GM12878 (cell line): ENCODE data around the gene TARBP2. TPM values are rescaled to one million over a fixed set of nuclear protein-coding genes. Genes with fewer than 3 reads are reported as not detected.
A peak's percentile ranks its signal among the peaks of the same experiment; 100 is the strongest.

Source experiments
- ATAC-seq: fragments of 200-7000 bp; cut with Tn5 transposase; 3 replicates; pipeline ENCODE4 v1.9.1; 2020; ENCODE audit warnings: mild to moderate bottlenecking, moderate library complexity
- BruUV-seq: library from RNA; stranded (reverse); fragments of 400-500 nt; replicated peaks from 2 replicates; lab custom pipeline; 2021; lab: Mats Ljungman, UMichigan
- CTCF ChIA-PET: fragments of 300-600 bp; sonication (Branson Sonifier 250); formaldehyde crosslinking; extraction: SDS; loops from one replicate; lab custom pipeline; 2021; ENCODE audit warnings: inconsistent platforms; lab: Yijun Ruan, JAX
- POLR2A ChIA-PET: fragments of 350-600 bp; formaldehyde crosslinking; extraction: SDS; loops from one replicate; lab custom pipeline; 2021; ENCODE audit warnings: inconsistent platforms; lab: Charles Lee
- RAD21 ChIA-PET: fragments of 300-600 bp; sonication (Branson Sonifier 250); formaldehyde crosslinking; loops from one replicate; lab custom pipeline; 2023; ENCODE audit warnings: antibody characterized with exemption; ENCODE audit not compliant: unreplicated experiment; lab: Charles Lee
- SMC1A ChIA-PET: fragments of 300-600 bp; sonication (Branson Sonifier 250); formaldehyde crosslinking; loops from one replicate; lab custom pipeline; 2023; ENCODE audit not compliant: unreplicated experiment, uncharacterized antibody; lab: Charles Lee
- DNase-seq: peaks from one replicate; pipeline ENCODE4 v3.0.0-alpha.2; 2011; ENCODE audit warnings: low read depth, low spot score
- FAIRE-seq: peaks from 3 replicates; lab custom pipeline; 2011; peaks lifted over from hg19 to GRCh38; lab: Jason Lieb, UNC
- H2AFZ ChIP-seq: 2 replicates; pipeline ENCODE4 v1.6.0; 2011; ENCODE audit warnings: low read depth, low read length, control low read depth; ENCODE audit not compliant: control insufficient read depth
- H3K27ac ChIP-seq: 2 replicates; pipeline ENCODE4 v1.5.1; 2011; ENCODE audit warnings: control low read depth; ENCODE audit not compliant: control insufficient read depth, insufficient read depth
- H3K27me3 ChIP-seq, 2 experiments: replicated peaks in 1 of 2; 2 replicates each; pipeline versions ENCODE4 v1.6.0 to v1.6.1; 2011; ENCODE audit warnings: low read length in 1 of 2; ENCODE audit not compliant: control insufficient read depth in 2 of 2, insufficient read depth in 2 of 2
- H3K36me3 ChIP-seq, 2 experiments: 2 replicates each; pipeline ENCODE4 v1.5.1; 2011; ENCODE audit warnings: low read length in 1 of 2; ENCODE audit not compliant: control insufficient read depth in 2 of 2, insufficient read depth in 2 of 2
- H3K4me1 ChIP-seq: 2 replicates; pipeline ENCODE4 v1.6.1; 2011; ENCODE audit warnings: mild to moderate bottlenecking, low read length, moderate library complexity, mixed read lengths; ENCODE audit not compliant: control insufficient read depth, insufficient read depth
- H3K4me2 ChIP-seq: 2 replicates; pipeline ENCODE4 v1.6.0; 2011; ENCODE audit warnings: control low read depth; ENCODE audit not compliant: control insufficient read depth, insufficient read depth
- H3K4me3 ChIP-seq: fragments of 200-600 bp; sonication (generic); 2 replicates; pipeline ENCODE4 v1.5.1; 2016
- H3K79me2 ChIP-seq: 2 replicates; pipeline ENCODE4 v1.6.0; 2011; ENCODE audit warnings: low read length; ENCODE audit not compliant: control insufficient read depth, insufficient read depth
- H3K9ac ChIP-seq: 2 replicates; pipeline ENCODE4 v1.8.0; 2011; ENCODE audit warnings: low read length, control low read depth, mixed read lengths; ENCODE audit not compliant: control insufficient read depth, insufficient read depth
- H3K9me3 ChIP-seq: replicated peaks from 3 replicates; pipeline ENCODE4 v1.5.1; 2011; ENCODE audit warnings: mild to moderate bottlenecking, low read length; ENCODE audit not compliant: control insufficient read depth, insufficient read depth
- H4K20me1 ChIP-seq: 2 replicates; pipeline ENCODE4 v1.6.0; 2011; ENCODE audit not compliant: control insufficient read depth, insufficient read depth
- CBFB ChIP-seq: IDR thresholded peaks from 2 replicates; pipeline ENCODE4 v1.6.1; 2016; ENCODE audit warnings: antibody characterized with exemption, low read depth
- FOS ChIP-seq: IDR thresholded peaks from 3 replicates; pipeline ENCODE4 v1.6.1; 2011; ENCODE audit warnings: borderline replicate concordance; ENCODE audit not compliant: insufficient read length; ENCODE audit errors: extremely low read depth
- GATAD2B ChIP-seq: fragments of 450-650 bp; conservative IDR thresholded peaks from 2 replicates; pipeline ENCODE4 v1.6.1; 2017; ENCODE audit warnings: low read depth, mild to moderate bottlenecking, moderate library complexity
- HCFC1 ChIP-seq: fragments of 150-350 bp; IDR thresholded peaks from 2 replicates; pipeline ENCODE4 v1.6.1; 2014; ENCODE audit warnings: low read length
- HDGF ChIP-seq: fragments of 450-650 bp; IDR thresholded peaks from 2 replicates; pipeline ENCODE4 v1.6.1; 2016; ENCODE audit warnings: antibody characterized with exemption
- IRF4 ChIP-seq: IDR thresholded peaks from 2 replicates; pipeline ENCODE4 v1.6.1; 2011; ENCODE audit warnings: low read depth, low read length
- MLLT1 ChIP-seq: fragments of 450-650 bp; IDR thresholded peaks from 2 replicates; pipeline ENCODE4 v1.6.1; 2016; ENCODE audit warnings: mild to moderate bottlenecking
- NFIC ChIP-seq: IDR thresholded peaks from 2 replicates; pipeline ENCODE4 v1.6.1; 2012; ENCODE audit warnings: low read depth, mild to moderate bottlenecking, inconsistent platforms, low read length, moderate library complexity
- NR2F1 ChIP-seq: fragments of 450-650 bp; conservative IDR thresholded peaks from 2 replicates; pipeline ENCODE4 v1.6.1; 2017; ENCODE audit warnings: mild to moderate bottlenecking
- POLR2AphosphoS2 ChIP-seq: IDR thresholded peaks from 2 replicates; pipeline ENCODE4 v1.6.1; 2011; ENCODE audit warnings: low read depth, mild to moderate bottlenecking, low read length, improper control_type of control experiment, moderate library complexity
- PRDM15 ChIP-seq: fragments of 450-650 bp; formaldehyde crosslinking; IDR thresholded peaks from 2 replicates; pipeline ENCODE4 v1.4.0; 2020; ENCODE audit warnings: mild to moderate bottlenecking, moderate library complexity
- SMAD1 ChIP-seq: fragments of 450-650 bp; IDR thresholded peaks from 2 replicates; pipeline ENCODE4 v1.6.1; 2018; ENCODE audit warnings: mild to moderate bottlenecking, low read depth; ENCODE audit not compliant: partially characterized antibody
- ZBTB11 ChIP-seq: fragments of 450-650 bp; formaldehyde crosslinking; IDR thresholded peaks from 2 replicates; pipeline ENCODE4 v1.5.0; 2022; ENCODE audit warnings: mild to moderate bottlenecking, missing genetic modification characterization
- ZNF384 ChIP-seq: IDR thresholded peaks from 2 replicates; pipeline ENCODE4 v1.6.1; 2012; ENCODE audit warnings: low read depth, mild to moderate bottlenecking, low read length, improper control_type of control experiment, borderline replicate concordance
- ZNF622 ChIP-seq: fragments of 450-650 bp; IDR thresholded peaks from 2 replicates; pipeline ENCODE4 v1.6.1; 2017; ENCODE audit warnings: mild to moderate bottlenecking, inconsistent platforms
- WGBS: methylation state at CpG from one replicate; pipeline ENCODE4 v1.1.6; 2016; ENCODE audit warnings: low lambda C conversion rate; ENCODE audit not compliant: insufficient replicate concordance, insufficient coverage; ENCODE audit errors: missing lambda C conversion rate; 5-methylcytosine and 5-hydroxymethylcytosine counted together
- in situ Hi-C: fragments of 300-500 bp; cut with MboI; formaldehyde crosslinking; loops from 9 replicates; pipeline ENCODE4 v1.14.3; 2018; ENCODE audit warnings: mixed read lengths
- intact Hi-C: fragments of 100-400 bp; cut with micrococcal nuclease; formaldehyde crosslinking; loops from one replicate; pipeline ENCODE4 v1.14.2; 2022; ENCODE audit not compliant: unreplicated experiment
- polyA plus RNA-seq, 11 experiments: library from polyadenylated mRNA; depleted of rRNA in 4 of 11; unstranded in 6 of 11; stranded (reverse) in 5 of 11; fragments of >200 nt; fragmentation: Nextera tagmentation in 4 of 11; fragmentation: Illumina TruSeq in 1 of 11; extraction: Ambion mirVana in 4 of 11; extraction: Trizol in 1 of 11; gene quantifications; 1 replicate in 1 of 11; 2 replicates in 10 of 11; pipeline versions ENCODE4 v1.2.1 to v1.2.3, GENCODE V29; 2011 to 2016; ENCODE audit warnings: inconsistent platforms in 2 of 11, missing spikeins in 2 of 11, low read depth in 1 of 11
- total RNA-seq, 4 experiments: library from RNA; depleted of rRNA in 3 of 4; stranded (reverse); fragments of >200 nt in 3 of 4; fragmentation: Illumina TruSeq in 1 of 4; extraction: Trizol in 1 of 4; gene quantifications; 2 replicates each; pipeline versions ENCODE4 v1.2.1 to v1.2.3, GENCODE V29; 2013 to 2021
- TF ChIP-seq, protein P1 (sequence below): fragments of 450-650 bp; IDR thresholded peaks from 2 replicates; pipeline ENCODE4 v1.6.1; 2016; ENCODE audit warnings: mild to moderate bottlenecking

The TARBP2 gene
- total and polyA plus RNA-seq, 10 of the 15 experiments (the other 5 are each of a cell fraction or from before 2014, with no cell fraction given): 5.5 to 60.1 (median 36.8) TPM

DNA sequence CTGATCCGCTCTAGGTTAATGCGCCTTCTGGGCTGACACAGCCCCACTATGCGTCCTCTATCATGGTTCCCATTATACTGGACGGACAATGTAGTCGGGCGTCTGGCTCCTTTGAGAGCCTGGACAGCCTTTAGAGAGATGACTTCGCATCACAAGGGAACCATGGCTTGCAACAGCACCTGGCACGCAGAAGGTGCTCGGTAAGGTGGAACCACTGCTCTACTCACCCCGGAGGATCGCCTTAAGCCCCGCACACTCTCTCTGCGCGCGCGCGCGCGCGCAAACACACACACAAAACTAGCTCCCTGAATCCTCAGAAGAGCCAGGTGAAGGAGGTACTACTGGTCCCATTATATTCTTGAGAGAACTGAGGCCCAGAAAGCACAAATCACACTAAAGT, 8.9 kb upstream of the TARBP2 start:
- ATAC-seq: no peak
- H2AFZ ChIP-seq: no peak overlapping the region
- BruUV-seq: no TSS peak
- TF ChIP-seq ZNF622: no peak
- no peak for TF ChIP-seq ZBTB11
- TF ChIP-seq FOS: no peak
- TF ChIP-seq SMAD1: no peak
- TF ChIP-seq GATAD2B: no peak
- TF ChIP-seq, protein P1, sequence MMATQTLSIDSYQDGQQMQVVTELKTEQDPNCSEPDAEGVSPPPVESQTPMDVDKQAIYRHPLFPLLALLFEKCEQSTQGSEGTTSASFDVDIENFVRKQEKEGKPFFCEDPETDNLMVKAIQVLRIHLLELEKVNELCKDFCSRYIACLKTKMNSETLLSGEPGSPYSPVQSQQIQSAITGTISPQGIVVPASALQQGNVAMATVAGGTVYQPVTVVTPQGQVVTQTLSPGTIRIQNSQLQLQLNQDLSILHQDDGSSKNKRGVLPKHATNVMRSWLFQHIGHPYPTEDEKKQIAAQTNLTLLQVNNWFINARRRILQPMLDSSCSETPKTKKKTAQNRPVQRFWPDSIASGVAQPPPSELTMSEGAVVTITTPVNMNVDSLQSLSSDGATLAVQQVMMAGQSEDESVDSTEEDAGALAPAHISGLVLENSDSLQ: no peak
- no peak for TF ChIP-seq NFIC
- TF ChIP-seq ZNF384: no peak
- TF ChIP-seq POLR2AphosphoS2: no peak
- no peak for TF ChIP-seq NR2F1
- no peak for TF ChIP-seq MLLT1
- no peak for TF ChIP-seq IRF4
- no peak for TF ChIP-seq PRDM15 (CRISPR knock-in tag)
- no peak for TF ChIP-seq HCFC1
- no peak for TF ChIP-seq CBFB
- no peak for TF ChIP-seq HDGF

More for the DNA sequence above, 8.9 kb upstream of the TARBP2 start:
- no peak overlapping the region for H3K9ac ChIP-seq
- intact Hi-C loops: no loop called here
- no peaks in the 10 kb centered on the region for H3K27me3 ChIP-seq
- H3K36me3 ChIP-seq: no peaks in the 10 kb centered on the region; a peak in 1 of 4 replicates
- POLR2A ChIA-PET: interaction anchor here (0.7 to 2.9 kb wide), 3 partner anchors 9 to 167 kb away, joined by 3 to 12 read pairs (median 5); partner anchors contain the start of gene TARBP2
- H3K4me1 ChIP-seq: peaks cover 10% of the 10 kb centered on the region
- WGBS: 94% methylated on average over 20 of the region's 20 CpGs
- H3K79me2 ChIP-seq: no peaks in the 10 kb centered on the region
- H3K4me2 ChIP-seq: peak overlapping the region; percentile 96
- SMC1A ChIA-PET: interaction anchor here (1.8 kb wide), 1 partner anchor 16 kb away, joined by 7 read pairs; no protein-coding TSS in a partner anchor
- FAIRE-seq: no peak
- H3K27ac ChIP-seq: no peak overlapping the region
- H3K4me3 ChIP-seq: no peak overlapping the region
- no peaks in the 10 kb centered on the region for H4K20me1 ChIP-seq
- RAD21 ChIA-PET: interaction anchor here (1.3 to 1.6 kb wide), 2 partner anchors 9 to 110 kb away, joined by 3 to 5 read pairs; partner anchors contain the start of gene TARBP2
- CTCF ChIA-PET: interaction anchor here (0.5 to 4.8 kb wide), 3 partner anchors 16 to 43 kb away, joined by 3 to 20 read pairs (median 19); partner anchors contain the start of gene NPFF
- H3K9me3 ChIP-seq: no peaks in the 10 kb centered on the region
- no peak for DNase-seq
- in situ Hi-C loops: no loop called here
